ENCODE results near the gene SMG1.
"Not testable (repeated sequence)": the region's sequence is repeated elsewhere in the genome, so short reads cannot be mapped to it uniquely, and the experiment has no call there.

The SMG1 gene

DNA sequence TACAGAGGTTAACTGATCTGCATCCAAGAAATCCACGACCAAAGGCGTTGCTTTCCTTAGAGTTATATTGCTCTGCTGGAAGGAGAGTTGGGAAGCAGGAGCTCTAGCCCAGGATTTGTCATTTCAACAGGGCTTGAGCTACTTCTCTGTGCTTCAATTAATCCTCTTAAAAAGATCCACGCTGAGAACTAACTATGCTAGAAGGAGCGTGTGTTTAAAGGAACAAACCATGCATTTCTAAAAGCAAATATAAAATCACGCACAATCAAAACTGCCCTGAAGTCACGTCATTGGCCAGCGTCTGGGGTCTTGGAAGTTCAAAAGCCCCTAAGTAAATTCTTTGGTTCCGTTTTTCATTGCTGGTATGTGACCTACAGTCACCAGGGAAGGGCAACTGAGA is 125.9 kb downstream of the SMG1 start:
- no peak for DNase-seq (ENCODE audit: low read depth, low spot score)

DNA sequence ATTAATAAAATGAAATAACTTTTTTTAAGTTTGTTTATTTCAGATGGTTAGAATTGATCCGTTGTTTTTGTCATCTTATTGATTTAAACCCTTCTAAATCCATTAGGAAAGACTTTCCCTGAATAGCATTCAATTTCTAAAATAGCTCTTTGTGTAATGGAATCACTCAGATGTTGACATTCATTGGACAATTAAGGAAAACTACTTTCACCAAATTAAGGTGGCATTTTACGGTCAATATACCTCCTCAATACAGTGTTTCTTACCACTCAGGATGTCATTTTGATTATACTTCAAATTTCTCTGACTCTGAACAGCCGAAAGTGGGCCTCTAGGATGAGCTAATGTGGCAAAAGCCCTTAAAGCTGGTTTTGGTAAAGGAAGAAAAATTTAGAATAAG is 126.7 kb downstream of the SMG1 start:
- no peak for DNase-seq (ENCODE audit: low read depth, low spot score)

DNA sequence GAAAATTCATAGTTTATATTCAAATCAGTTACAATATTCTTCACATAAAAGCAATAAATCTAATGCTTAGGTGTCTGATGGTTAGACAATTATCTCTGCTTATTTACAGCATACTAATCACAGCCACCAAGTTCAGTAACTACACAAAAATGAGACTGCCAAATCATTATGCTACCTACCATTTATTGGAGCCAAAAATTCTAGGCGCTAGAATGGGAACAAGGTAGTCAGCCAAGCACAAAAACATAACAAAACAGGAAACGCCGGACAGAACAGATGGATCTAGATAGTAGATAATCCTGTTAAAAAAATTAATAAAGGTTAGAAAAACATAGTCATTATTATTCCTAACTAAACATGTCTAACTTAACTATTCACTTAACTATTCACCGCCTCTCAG is 128.5 kb downstream of the SMG1 start:
- DNase-seq (ENCODE audit: low read depth, low spot score): no peak

DNA sequence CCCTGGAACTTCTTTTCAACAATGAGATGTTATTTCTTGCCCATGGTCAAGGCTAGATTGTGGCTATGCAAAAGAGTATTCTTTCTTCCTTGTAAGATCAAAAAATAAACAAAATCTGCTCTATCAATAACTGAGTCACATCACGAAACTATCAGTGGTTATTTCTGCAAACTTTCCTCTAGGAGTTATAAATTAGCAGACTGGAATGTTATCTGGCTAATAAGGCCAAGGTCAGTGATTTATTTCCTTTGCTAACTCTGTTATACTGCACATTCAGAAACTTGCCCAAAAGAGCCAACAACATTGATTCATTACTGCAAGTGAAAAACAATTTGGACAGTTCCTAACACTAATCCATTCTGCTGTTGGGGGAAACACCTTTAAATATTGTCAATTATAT is 129.8 kb downstream of the SMG1 start:
- no peak for DNase-seq (ENCODE audit: low read depth, low spot score)

DNA sequence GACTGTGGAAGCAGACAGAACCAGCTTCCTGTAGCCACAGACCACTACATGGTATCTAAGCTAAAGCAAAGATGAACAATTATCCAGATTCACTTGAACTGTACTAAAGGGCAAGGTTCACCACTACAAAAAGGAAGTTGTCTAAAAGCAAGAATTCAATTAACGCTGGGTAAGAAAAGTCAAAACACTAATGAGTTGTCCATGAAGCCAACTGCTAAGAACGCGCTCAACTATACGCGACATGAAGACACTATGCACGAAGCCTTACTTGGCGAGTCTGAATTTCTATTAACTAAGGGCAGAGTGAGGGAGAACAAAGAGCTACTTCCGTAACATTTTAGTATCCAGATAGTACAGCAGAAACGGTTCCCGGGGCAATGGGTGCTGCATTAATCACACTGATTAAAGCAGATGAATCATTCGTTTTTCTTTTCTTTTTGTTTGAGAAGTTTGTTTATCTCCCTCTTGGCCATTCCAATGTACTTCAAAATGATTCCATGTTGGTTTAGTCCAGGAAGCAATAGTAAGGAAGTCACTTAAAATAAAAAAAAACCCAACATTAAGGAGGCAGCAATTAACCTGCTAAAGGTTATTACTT is 133.3 kb downstream of the SMG1 start:
- DNase-seq (ENCODE audit: low read depth, low spot score): no peak

DNA sequence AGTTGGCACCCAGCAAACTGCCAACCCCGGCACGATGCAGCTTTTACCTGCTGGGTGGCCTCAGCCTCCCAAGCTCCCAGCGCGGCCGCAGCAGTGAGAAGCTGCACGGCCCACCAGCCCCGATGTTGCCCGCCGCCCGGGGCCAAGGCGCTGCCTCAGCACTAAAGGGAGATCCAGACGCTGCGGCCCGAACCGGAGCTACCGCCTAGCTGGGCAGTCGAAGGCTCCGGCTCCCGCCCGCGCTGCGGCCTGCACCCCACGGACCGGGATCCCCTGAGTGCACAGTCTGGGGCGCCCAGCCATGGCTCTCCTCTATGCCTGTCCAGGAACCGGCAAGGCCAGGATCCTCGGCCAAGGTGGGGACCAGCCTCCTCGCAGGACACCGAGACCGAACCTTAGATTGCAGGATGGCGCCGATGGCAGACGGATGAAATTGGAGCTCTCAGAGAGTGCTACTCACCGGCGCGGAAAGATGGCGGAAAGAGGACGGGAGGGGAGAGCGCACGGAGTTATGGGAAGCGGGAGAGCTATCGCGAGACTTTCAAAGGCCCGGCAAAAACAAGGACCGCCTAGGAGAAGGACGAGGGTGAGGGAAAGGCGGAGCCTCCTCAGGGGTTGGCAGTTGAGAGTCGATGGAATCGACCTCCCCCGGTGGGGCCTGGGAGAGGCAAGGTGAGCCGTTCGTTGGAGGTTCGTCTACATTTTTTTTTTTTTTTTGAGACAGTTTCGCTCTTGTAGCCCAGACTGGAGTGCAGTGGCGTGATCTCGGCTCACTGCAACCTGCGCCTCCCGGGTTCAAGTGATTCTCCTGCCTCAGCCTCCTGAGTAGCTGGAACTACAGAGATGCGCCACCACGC is 136.1 kb downstream of the SMG1 start, which contains the start of gene RPS15A:
Gene RPS15A (minus strand): TSS at position 485 of the 857 bp plus-strand sequence. CDS start 1,221 bp downstream, outside the sequence.
- peak; percentile 95 for DNase-seq (ENCODE audit: low read depth, low spot score)

DNA sequence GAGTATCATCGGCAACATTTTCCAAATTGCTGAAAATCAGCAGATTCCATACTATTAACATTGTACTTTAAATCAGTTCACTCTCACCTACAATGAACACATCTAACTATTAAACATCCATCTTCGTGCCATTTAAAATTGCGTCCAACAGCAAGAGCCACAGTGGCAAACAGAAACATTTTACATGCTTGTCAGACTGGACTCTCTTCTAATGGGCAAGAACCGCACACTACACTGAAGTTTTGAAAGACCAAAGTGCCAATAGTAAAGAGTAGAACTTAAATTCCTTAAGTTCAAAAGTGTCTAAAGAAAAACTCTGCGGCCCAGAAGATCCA is 136.7 kb downstream of the SMG1 start:
- no peak for DNase-seq (ENCODE audit: low read depth, low spot score)

DNA sequence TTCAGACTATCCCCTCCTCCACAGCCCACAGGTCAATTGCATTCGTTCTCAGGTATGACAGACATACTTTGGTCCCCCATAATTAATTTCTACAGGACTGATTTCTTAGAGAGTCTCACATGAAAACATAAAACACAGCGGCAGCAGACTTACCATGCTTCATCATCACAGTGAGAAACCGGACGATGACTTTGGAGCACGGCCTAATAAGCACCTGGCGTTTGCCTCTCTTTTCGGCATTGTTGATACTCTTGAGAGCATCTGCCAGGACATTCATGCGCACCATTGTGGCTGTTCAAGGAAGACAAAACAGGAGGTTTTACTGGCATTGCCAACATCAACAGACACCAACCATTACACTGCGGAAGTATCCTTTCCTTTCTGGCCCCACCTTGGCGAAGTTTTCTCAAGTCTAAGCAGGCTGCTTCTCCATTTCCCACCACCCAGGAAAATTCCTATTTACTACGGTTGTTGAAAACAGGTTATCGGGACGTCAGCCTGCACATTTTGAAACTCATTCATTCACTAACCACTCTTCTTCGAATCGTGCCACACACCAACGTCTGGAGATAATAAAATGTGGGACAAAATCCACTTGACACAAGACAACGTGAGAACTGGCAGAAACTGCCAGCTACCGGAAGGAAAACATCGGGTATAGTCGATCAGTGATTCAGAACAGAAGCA is 137.2 kb downstream of the SMG1 start:
- DNase-seq (ENCODE audit: low read depth, low spot score): no peak

DNA sequence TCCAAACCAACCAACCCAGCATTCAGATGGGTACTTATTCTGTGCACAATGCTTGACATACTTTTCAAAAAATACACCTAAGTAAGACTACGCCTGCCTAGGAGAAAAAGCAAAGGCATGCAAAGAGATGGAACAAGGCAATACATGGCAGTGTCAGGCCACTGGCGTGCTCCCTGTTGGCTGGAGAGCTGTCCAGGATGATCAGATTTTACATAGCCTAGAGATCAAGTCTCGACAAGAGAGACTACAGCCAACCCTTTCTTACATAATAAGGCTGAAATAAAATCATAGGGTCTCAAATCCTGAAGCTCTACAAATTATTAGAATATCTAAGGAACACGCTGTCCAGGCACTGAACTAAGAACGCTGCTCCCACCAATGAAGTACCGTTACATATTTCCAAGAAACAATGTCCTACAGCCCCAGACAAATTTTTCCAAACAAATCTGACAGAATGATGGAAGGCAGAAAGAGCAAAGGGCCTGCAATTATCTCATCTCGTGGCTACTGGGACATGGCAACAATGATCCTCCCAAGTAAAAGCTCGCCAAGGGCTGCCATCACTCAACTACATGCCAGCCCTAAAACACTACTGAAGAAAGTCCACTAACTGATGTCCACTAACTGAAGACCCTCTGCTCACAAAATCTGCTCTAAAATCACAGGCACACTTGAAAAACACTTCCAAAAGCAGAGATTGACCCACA is 141.1 kb downstream of the SMG1 start:
- no peak for DNase-seq (ENCODE audit: low read depth, low spot score)

DNA sequence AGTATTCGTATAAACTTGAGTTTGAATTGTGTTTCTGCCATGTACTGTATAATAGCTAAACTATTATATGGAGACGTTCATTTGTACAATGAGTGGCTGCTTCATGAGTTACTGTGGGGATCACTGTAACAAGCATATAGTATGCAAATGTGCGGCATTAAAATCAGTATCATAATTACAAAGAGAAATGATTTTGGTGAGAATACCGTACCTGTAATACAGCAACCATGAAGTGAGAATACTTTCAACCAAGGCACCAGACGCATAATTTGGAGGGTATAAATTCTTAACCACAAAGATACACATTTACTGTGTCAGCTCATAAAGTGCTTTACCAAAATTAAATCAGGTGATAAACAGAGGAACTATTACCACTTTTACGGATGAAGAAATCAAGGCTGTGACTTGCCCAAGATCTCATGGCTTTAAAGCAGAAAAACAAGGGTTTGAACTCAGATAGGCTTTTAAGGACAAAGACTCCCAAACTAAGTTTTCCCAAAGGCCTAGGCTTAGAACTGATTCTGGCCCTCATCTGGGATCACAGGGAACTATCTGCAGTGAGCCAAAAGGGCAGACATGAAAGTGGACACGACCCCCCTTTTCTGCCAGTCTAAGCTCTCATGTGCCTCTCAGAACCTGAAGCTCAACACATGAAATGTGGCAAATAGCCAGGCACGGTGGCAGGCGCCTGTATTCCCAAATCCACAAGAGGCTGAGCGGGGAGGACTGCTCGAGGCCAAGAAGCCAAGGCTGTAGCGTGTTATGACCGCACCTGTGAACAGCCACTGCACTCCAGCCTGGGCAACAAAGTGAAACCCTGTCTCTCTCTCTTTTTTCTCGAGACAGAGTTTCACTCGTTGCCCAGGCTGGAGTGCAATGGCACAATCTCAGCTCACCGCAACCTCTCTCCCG is 142.5 kb downstream of the SMG1 start:
- DNase-seq (ENCODE audit: low read depth, low spot score): no peak

DNA sequence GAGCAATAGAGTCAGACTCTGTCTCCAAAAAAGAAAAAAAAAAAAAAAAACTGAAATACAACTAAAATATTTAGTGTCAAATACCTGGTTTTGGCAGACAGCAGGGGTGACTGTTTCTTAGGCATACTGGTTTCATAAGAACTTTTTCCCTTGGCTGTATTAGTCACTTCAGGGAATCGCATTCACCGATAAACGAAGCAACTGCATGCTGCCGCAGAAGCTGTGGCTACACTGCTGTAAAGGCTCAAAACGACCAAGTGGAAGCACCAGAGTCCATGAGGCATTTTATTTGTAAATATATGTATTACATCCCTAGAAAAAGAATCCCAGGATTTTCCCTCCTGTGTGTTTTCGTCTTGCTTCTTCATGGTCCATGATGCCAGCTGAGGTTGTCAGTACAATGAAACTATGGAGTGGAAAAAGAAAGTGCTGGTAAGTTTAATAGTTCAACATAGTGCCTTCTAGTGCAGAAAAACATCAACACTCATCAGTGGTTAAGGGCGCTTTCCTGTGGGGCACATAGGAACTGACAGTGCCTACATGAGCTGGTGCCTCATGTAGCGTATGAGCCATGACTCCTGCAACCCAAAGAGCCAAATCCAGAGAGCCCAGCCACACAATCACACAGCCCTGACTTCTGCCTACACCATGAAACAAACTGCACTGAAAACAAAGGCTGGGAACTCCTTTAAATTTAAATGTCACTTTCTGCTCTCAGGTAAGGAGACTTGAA is 143.3 kb downstream of the SMG1 start:
- no peak for DNase-seq (ENCODE audit: low read depth, low spot score)

DNA sequence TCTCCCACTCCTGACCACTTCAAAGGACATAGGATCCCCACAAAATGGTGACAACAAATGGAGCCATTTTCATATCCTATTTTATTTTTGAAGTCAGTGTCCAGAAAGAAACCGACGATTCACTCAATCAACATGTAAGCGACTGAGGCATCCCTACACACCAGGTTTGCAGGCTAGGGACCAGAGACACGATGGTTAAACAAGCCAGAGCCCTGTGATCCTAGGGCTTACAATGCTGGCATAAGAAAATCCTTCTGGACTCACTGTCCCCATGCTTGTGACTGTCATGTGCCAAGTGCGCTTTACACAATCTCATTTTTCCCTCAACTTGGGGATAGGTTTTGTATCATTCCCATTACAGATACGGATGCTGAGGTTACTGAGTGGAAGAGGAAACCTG is 145.0 kb downstream of the SMG1 start:
- DNase-seq (ENCODE audit: low read depth, low spot score): not testable (repeated sequence)

DNA sequence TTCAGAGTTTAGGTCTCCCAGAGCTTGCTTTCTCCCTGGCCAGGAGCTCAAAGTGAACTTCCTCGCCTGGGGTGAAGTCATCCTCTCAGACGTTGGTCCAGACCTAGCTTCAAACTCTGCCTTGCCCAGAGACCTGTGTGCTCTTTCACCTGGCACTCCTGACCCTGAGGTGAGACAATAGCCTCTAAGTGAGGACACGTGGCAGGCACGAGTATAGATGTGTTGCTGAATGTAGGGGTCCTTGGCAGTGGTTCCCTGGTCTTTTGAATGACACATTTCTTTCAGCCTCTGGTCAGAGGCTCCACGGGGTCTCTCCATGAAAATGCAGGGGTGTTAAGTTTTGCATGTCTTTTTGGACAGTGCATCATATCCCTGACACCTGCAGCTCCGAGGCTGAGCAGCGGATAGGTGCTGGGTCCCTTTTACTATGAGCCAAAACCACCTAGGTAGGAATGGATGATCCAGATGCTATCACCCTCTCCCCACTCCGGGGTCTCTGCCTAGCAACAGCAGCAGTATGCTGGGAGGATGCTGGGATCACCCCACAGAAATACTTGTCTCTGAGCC is 145.7 kb downstream of the SMG1 start:
- not testable (repeated sequence) for DNase-seq (ENCODE audit: low read depth, low spot score)

DNA sequence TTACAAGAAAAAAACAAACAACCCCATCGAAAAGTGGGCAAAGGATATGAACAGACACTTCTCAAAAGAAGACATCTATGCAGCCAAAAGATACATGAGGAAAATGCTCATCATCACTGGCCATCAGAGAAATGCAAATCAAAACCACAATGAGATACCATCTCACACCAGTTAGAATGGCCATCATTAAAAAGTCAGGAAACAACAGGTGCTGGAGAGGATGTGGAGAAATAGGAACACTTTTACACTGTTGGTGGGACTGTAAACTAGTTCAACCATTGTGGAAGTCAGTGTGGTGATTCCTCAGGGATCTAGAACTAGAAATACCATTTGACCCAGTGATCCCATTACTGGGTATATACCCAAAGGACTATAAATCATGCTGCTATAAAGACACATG is 148.5 kb downstream of the SMG1 start:
- not testable (repeated sequence) for DNase-seq (ENCODE audit: low read depth, low spot score)

DNA sequence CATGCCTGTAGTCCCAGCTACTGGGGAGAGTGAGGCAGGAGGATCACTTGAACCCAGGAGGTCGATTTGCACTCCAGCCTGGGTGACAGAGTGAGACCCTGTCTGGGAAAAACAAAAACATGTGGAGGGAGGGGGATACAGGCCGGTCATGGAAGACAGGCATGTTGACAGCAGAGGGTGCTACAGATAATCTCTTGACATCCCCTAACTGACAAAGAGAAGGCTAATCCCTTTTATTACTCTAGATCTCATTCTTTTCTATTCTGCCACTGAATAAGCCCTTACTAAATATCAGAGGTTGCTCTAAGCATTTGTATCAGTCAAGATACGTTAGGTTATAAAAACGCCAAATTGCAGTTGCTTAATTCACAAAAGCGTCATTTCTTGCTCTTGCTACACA is 149.9 kb downstream of the SMG1 start:
- DNase-seq (ENCODE audit: low read depth, low spot score): not testable (repeated sequence)

DNA sequence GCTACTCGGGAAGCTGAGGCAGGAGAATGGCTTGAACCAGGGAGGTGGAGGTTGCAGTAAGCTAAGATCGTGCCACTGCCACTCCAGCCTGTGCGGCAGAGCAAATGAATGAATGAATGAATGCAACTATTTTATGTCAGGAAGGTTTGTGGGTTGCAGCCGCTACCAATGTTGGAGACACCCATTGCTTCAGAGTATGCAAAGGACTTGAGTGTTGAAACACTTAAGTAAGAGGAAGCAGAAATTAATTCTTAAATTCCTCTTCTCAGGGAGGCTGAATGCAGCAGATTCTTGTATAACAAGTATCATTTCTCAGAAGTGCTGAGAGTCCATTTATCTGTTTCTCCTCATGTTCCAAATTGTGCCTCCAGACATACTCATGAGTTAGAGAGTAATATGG is 151.6 kb downstream of the SMG1 start:
- not testable (repeated sequence) for DNase-seq (ENCODE audit: low read depth, low spot score)

DNA sequence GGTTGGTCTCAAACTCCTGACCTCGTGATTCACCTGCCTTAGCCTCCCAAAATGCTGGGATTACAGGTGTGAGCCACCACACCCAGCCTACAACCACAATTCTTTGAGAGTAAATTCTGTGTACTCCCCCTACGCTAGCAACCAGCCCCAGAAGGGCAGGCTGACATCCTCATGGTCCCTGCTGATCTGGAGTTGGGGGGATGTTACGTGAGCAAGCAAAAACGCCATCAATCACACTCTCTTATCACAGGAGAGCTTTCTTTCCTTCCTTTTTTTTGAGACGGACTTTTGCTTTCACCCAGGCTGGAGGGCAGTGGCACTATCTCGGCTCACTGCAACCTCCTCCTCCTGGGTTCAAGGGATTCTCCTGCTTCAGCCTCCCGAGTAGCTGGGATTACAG is 154.0 kb downstream of the SMG1 start:
- DNase-seq (ENCODE audit: low read depth, low spot score): not testable (repeated sequence)

DNA sequence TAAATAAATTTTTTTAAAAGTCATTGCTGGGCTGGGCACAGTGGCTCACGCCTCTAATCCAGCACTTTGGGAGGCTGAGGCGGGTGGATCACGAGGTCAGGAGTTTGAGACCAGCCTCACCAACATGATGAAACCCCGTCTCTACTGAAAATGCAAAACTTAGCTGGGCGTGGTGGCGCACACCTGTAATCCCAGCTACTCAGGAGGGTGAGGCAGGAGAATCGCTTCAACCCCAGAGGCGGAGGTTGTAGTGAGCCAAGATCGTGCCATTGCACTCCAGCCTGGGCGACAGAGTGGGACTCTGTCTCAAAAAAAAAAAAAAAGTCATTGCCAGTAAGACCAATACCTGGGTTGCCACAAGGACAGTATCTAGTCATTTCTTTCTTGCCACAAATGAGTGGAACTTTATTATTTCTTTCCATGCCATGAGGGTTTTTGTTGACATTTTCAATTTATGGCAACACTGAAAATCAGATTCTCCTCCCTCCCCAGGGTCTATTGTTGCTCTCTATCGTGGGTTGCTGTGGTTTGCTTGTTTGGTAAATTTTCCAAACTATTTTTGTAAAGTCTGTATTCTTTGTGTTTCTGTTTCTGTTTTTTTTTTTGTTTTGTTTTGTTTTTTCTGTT is 155.8 kb downstream of the SMG1 start:
- not testable (repeated sequence) for DNase-seq (ENCODE audit: low read depth, low spot score)

DNA sequence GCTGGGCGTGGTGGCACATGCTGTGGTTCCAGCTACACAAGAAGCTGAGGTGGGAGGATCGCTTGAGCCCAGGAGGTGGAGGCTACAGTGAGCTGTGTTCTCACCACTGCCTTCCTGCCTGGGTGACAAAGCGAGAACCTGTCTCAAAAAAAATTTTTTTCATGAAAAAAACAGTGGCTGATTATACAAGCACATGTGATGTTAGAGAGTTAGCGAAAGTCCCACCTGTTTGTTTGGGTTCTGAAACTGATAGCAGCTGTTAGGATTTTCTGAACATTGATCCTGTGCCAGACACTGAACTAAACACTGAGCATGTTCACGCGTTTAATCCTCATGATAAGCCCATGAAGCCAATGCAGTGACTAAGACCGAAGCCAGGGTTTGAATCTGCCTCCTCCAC is 159.0 kb downstream of the SMG1 start:
- DNase-seq (ENCODE audit: low read depth, low spot score): not testable (repeated sequence)
